ENCODE data around the gene TRABD2B. TPM values are rescaled to one million over a fixed set of nuclear protein-coding genes. Genes with fewer than 3 reads are reported as not detected.

Gene TRABD2B
- total and polyA plus RNA-seq, 2 experiments from 2014 or later, result 1.00 to 2.3 TPM

DNA sequence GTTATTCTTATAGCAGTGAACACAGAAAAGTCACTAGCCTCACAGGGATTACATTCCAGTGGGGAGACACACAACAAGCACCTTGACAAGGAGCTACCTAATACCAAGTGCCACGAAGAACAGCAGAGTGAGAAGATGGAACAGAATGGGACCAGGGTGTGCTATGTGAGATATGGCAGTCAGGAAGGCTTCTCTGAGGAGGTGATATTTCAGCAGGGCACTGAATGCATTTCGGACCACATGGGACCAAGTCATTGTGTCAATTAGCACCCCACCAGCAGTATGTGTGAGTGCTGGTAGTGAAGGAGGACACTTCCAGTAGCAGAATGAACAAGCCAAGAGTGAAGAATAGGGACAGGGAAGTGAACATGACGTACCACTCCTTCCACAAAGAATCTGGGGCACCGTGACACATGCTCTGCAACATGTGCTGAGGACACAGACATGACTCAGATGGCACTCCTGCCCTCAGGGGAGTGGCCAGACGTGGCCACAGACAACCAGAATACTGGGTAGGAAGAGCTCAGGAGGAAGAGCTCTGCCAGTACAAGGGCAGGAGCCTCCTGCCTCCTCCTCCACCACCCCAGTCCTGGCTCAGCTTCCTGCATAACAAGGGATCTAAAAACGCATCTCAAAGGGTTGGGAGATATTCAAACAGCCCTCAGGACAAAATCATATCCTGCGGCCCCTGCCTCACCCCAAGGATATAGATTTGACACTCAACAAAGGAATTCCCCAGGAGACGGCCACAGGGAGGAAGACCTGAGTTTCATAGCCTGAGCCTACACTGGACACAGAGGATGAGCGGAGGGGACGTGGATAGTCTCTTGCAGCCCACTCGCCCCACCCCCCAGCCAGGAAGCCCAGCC lies 102.5 kb downstream of the TRABD2B start:
- H3K79me2 ChIP-seq, result no peaks in the 10 kb centered on the region
- DNase-seq (ENCODE audit: low spot score), result peak; percentile 44
- no peak overlapping the region for H2AFZ ChIP-seq
- no peaks in the 10 kb centered on the region for H3K36me3 ChIP-seq (replicated peaks; ENCODE audit: insufficient read depth, low read depth)
- TF ChIP-seq EZH2 (IDR thresholded peaks at IDR 0.05; ENCODE audit: borderline replicate concordance), result no peak
- TF ChIP-seq EZH2phosphoT487 (IDR thresholded peaks at IDR 0.05; ENCODE audit: low read depth, severe bottlenecking, unreplicated experiment), result no peak
- no peak for TF ChIP-seq CTCF (IDR thresholded peaks at IDR 0.05; ENCODE audit: poor library complexity)
- H4K20me1 ChIP-seq (ENCODE audit: insufficient read depth, poor library complexity, severe bottlenecking), result no peaks in the 10 kb centered on the region
- H3K27me3 ChIP-seq, result no peaks in the 10 kb centered on the region
- H3K9me2 ChIP-seq (replicated peaks; ENCODE audit: insufficient read depth), result no peaks in the 10 kb centered on the region
- no peaks in the 10 kb centered on the region for H3K9me3 ChIP-seq (ENCODE audit: low read depth)
- H3K4me1 ChIP-seq (ENCODE audit: insufficient read depth), result peaks cover 6% of the 10 kb centered on the region
- WGBS (ENCODE audit: low lambda C conversion rate, missing lambda C conversion rate), result 65% methylated on average over 11 of the region's 11 CpGs
- H3K4me3 ChIP-seq, result no peak overlapping the region
- H3K27ac ChIP-seq, result peak overlapping the region; percentile 23
- H3K4me2 ChIP-seq, result no peak overlapping the region

- Histone ChIP-seq H3K79me2 (no peaks in the 10 kb centered on the region), H3K9me3 (ENCODE audit: low read depth) (no peaks in the 10 kb centered on the region), H3K36me3 (replicated peaks; ENCODE audit: insufficient read depth, low read depth) (no peaks in the 10 kb centered on the region), H2AFZ (no peak overlapping the region), H3K4me3 (no peak overlapping the region), H3K27me3 (no peaks in the 10 kb centered on the region), H3K4me2 (no peak overlapping the region), H3K27ac (no peak overlapping the region), H3K9me2 (replicated peaks; ENCODE audit: insufficient read depth) (no peaks in the 10 kb centered on the region), H4K20me1 (ENCODE audit: insufficient read depth, poor library complexity, severe bottlenecking) (no peaks in the 10 kb centered on the region), H3K4me1 (ENCODE audit: insufficient read depth) (peaks cover 6% of the 10 kb centered on the region)
- TF ChIP-seq EZH2 (IDR thresholded peaks at IDR 0.05; ENCODE audit: borderline replicate concordance) (no peak), EZH2phosphoT487 (IDR thresholded peaks at IDR 0.05; ENCODE audit: low read depth, severe bottlenecking, unreplicated experiment) (no peak), CTCF (IDR thresholded peaks at IDR 0.05; ENCODE audit: poor library complexity) (no peak)
- WGBS (ENCODE audit: low lambda C conversion rate, missing lambda C conversion rate), result 66% methylated on average over 4 of the region's 4 CpGs
- no peak for DNase-seq (ENCODE audit: low spot score)
Measured at GRCh38 chr1:47893412-47893811, 103.8 kb downstream of the TRABD2B start.

- Histone ChIP-seq H3K4me3 (no peak overlapping the region), H3K4me1 (ENCODE audit: insufficient read depth) (peaks cover 6% of the 10 kb centered on the region), H3K36me3 (replicated peaks; ENCODE audit: insufficient read depth, low read depth) (no peaks in the 10 kb centered on the region), H4K20me1 (ENCODE audit: insufficient read depth, poor library complexity, severe bottlenecking) (no peaks in the 10 kb centered on the region), H3K79me2 (no peaks in the 10 kb centered on the region), H3K27me3 (no peaks in the 10 kb centered on the region), H3K9me2 (replicated peaks; ENCODE audit: insufficient read depth) (no peaks in the 10 kb centered on the region), H2AFZ (no peak overlapping the region), H3K9me3 (ENCODE audit: low read depth) (no peaks in the 10 kb centered on the region), H3K4me2 (no peak overlapping the region), H3K27ac (no peak overlapping the region)
- no peak for DNase-seq (ENCODE audit: low spot score)
- WGBS (ENCODE audit: low lambda C conversion rate, missing lambda C conversion rate), result 81% methylated on average over 5 of the region's 5 CpGs
- TF ChIP-seq CTCF (IDR thresholded peaks at IDR 0.05; ENCODE audit: poor library complexity) (no peak), EZH2phosphoT487 (IDR thresholded peaks at IDR 0.05; ENCODE audit: low read depth, severe bottlenecking, unreplicated experiment) (no peak), EZH2 (IDR thresholded peaks at IDR 0.05; ENCODE audit: borderline replicate concordance) (no peak)
Measured at GRCh38 chr1:47890779-47891178, 106.4 kb downstream of the TRABD2B start.

Data from hepatocyte (in vitro differentiated cells).